Fibroblast of lung (primary cell): Measurements from ENCODE around the gene ZBTB14.

Source experiments
- CTCF ChIP-seq, 2 donors: IDR thresholded peaks in 1 of 2; conservative IDR thresholded peaks in 1 of 2; 1 replicate in 1 of 2; 2 replicates in 1 of 2; pipeline ENCODE4 v1.5.1; 2011 to 2012; ENCODE audit warnings: low read length in 2 of 2, control low read depth in 1 of 2, inconsistent platforms in 1 of 2, low read depth in 1 of 2, mild to moderate bottlenecking in 1 of 2
- EZH2 ChIP-seq: IDR thresholded peaks from 2 replicates; pipeline ENCODE4 v1.5.1; 2012; ENCODE audit warnings: low read length, control low read depth, mild to moderate bottlenecking; ENCODE audit errors: missing control alignments

GRCh38 chr18:5239447-5239846, 56.1 kb downstream of the ZBTB14 start:
- TF ChIP-seq CTCF (conservative IDR thresholded peaks at IDR 0.05 in 1 of 2, IDR thresholded peaks at IDR 0.05 in 1 of 2; ENCODE audit: low read depth in 1 of 2, low read length in 2 of 2): no peak
- TF ChIP-seq EZH2: no peak
